Renal cortex interstitium (tissue), 11 donors: ENCODE results near the gene DNAH1. TPM values are rescaled to one million over a fixed set of nuclear protein-coding genes. Genes with fewer than 3 reads are reported as not detected.

Experiments used
- DNase-seq, 11 donors: peaks; one replicate each; pipeline ENCODE4 v3.0.0-alpha.2; 2013; ENCODE audit warnings: low read depth in 9 of 11, low spot score in 4 of 11; ENCODE audit errors: extremely low read depth in 1 of 11
- polyA plus RNA-seq, 3 donors: library from polyadenylated mRNA; unstranded; fragments of 120-200 nt; gene quantifications; one replicate each; pipeline ENCODE4 v1.2.1, GENCODE V29; 2013; ENCODE audit not compliant: insufficient read length in 3 of 3

DNAH1 gene
- polyA plus RNA-seq, 3 donors = 10.0 to 13.9 (median 10.3) TPM

- DNase-seq = no peak
Measured at GRCh38 chr3:52303811-52304210, 12.3 kb upstream of the DNAH1 start.

GRCh38 chr3:52305926-52306325 is 10.2 kb upstream of the DNAH1 start:
- DNase-seq = no peak

GRCh38 chr3:52306978-52307377 is 9.1 kb upstream of the DNAH1 start:
- no peak for DNase-seq

- DNase-seq = no peak
Measured at GRCh38 chr3:52308308-52308707, 7.8 kb upstream of the DNAH1 start.

- DNase-seq = no peak
Measured at GRCh38 chr3:52310861-52311575, 5.1 kb upstream of the DNAH1 start.

- no peak for DNase-seq
Measured at GRCh38 chr3:52311576-52312119, 4.5 kb upstream of the DNAH1 start.

- no peak for DNase-seq
Measured at GRCh38 chr3:52313188-52313773, 2.8 kb upstream of the DNAH1 start.

- no peak for DNase-seq
Measured at GRCh38 chr3:52313774-52314188, 2.3 kb upstream of the DNAH1 start.

GRCh38 chr3:52314489-52314888 is 1.6 kb upstream of the DNAH1 start:
- DNase-seq = no peak

GRCh38 chr3:52315006-52315405 is 1.1 kb upstream of the DNAH1 start:
- no peak for DNase-seq

- peak in 5 of 11 donors; percentile 48 to 64 (median 60) for DNase-seq
Measured at GRCh38 chr3:52317208-52318000, 1.3 kb downstream of the DNAH1 start.

- no peak for DNase-seq
Measured at GRCh38 chr3:52318186-52318816, 2.2 kb downstream of the DNAH1 start.

GRCh38 chr3:52319921-52320595 is 3.9 kb downstream of the DNAH1 start:
- no peak for DNase-seq

GRCh38 chr3:52321481-52321880 is 5.4 kb downstream of the DNAH1 start:
- DNase-seq = no peak

- no peak for DNase-seq
Measured at GRCh38 chr3:52322466-52322865, 6.3 kb downstream of the DNAH1 start.

- no peak for DNase-seq
Measured at GRCh38 chr3:52323526-52324295, 7.6 kb downstream of the DNAH1 start.

GRCh38 chr3:52324676-52325075 is 8.6 kb downstream of the DNAH1 start:
- no peak for DNase-seq

GRCh38 chr3:52325686-52326085 is 9.6 kb downstream of the DNAH1 start:
- no peak for DNase-seq
